ENCODE measurements around the gene GALNS.

Gene GALNS

DNA sequence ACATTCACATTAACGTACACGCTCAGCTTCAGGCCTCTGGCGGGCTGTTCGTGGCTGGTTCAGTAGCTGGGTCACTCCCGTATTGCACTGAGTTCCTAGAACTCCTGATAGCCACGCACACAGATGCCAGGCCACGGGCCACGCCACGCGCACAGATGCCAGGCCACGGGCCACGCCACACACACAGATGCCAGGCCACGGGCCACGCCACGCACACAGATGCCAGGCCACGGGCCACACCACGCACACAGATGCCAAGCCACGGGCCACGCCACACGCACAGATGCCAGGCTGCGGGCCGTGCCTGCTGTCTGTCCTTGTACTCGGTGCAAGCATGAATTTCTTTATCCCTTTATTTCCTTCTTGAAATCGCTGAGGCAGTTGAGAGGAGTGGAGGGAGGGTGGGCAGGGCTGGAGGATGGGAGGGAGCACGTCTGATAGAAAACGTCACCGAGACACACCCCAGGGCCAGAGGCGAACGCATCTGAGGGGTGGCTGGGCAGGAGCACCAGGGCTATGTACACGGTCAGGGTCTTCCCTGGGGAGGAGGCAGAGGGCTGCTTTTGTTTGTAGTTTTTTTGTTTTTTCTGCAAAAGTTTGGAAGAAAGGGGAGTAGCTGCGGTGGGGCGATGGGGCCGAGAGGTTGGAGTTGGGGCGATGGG lies 18.3 kb upstream of the GALNS start:
- no peak overlapping the region for H3K27ac ChIP-seq (ENCODE audit: insufficient read depth in 1 of 2, low read depth in 1 of 2, low read length in 2 of 2, poor library complexity in 1 of 2, severe bottlenecking in 2 of 2)
- H3K27me3 ChIP-seq (replicated peaks in 2 of 5; ENCODE audit: control insufficient read depth in 4 of 5, insufficient read depth in 5 of 5, low read length in 4 of 5): peaks cover 0 to 17% (median 0%) of the 10 kb centered on the region in 5 experiments
- H3K4me3 ChIP-seq (ENCODE audit: control insufficient read depth in 1 of 7, extremely low read depth in 1 of 7, insufficient read depth in 4 of 7, low read depth in 2 of 7, low read length in 6 of 7): no peak overlapping the region
- peak in 2 of 3 donors; percentile 42 to 48 for DNase-seq
- no peaks in the 10 kb centered on the region for H3K9me3 ChIP-seq (ENCODE audit: control extremely low read depth in 1 of 5, control insufficient read depth in 4 of 5, insufficient read depth in 2 of 5, low read depth in 1 of 5, low read length in 4 of 5)
- ChIA-PET POLR2A (no interaction called here), CTCF (interaction anchor here (0.9 to 2.1 kb wide), 2 partner anchors 9 to 18 kb away, joined by 3 to 5 read pairs; partner anchors contain the start of genes PABPN1L and TRAPPC2L)
- H3K36me3 ChIP-seq (ENCODE audit: control insufficient read depth in 4 of 4, insufficient read depth in 4 of 4, low read length in 3 of 4): peaks cover 3 to 63% (median 45%) of the 10 kb centered on the region in 4 experiments
- H3K4me1 ChIP-seq (ENCODE audit: control extremely low read depth in 1 of 4, control insufficient read depth in 4 of 4, insufficient read depth in 4 of 4, low read length in 3 of 4): peaks cover 0 to 15% (median 7%) of the 10 kb centered on the region in 4 experiments
- WGBS (ENCODE audit: insufficient coverage): 93% methylated on average over 24 of the region's 34 CpGs

DNA sequence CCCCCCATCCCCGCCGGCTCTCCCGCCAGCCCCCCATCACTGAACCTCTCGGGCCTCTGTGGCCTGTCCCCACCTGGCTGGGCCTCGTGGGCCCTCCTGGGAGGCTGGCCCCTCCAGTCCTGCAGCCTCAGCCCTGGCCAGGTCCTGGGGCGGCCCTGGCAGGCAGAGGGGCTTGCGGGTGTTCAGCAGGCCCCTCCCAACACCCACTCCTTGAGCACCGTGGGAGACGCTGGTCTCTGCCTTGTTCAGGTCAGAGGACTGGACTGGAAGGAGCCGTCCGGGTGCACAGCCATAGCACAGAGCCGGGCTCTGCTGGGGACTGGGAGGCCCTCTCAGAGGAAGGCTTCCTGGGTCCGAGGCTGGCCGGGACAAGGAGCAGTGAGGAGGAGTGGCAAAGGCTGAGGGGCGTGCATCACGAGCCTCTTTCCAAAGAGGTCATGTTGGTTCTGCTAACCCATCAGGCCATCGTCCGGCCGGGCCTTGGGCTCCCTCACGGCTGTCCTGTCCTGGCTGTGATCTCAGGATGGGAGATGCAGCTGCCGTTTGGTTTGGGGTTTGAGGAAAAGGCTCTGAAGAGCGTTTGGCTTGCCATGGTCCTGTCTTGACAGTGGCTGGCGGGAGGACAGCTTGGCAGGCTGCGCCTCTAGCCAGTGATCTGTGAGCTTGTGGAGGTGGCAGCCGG lies 16.0 kb upstream of the GALNS start:
- ChIA-PET POLR2A (interaction anchor here (0.6 kb wide), 1 partner anchor 117 kb away, joined by 5 read pairs; no protein-coding TSS in a partner anchor), CTCF (interaction anchor here (1.0 to 1.5 kb wide), 2 partner anchors 15 to 136 kb away, joined by 3 to 5 read pairs; no protein-coding TSS in a partner anchor)
- H3K27me3 ChIP-seq (replicated peaks in 2 of 5; ENCODE audit: control insufficient read depth in 4 of 5, insufficient read depth in 5 of 5, low read length in 4 of 5): peaks cover 0 to 17% (median 0%) of the 10 kb centered on the region in 5 experiments
- H3K4me3 ChIP-seq (ENCODE audit: control insufficient read depth in 1 of 7, extremely low read depth in 1 of 7, insufficient read depth in 4 of 7, low read depth in 2 of 7, low read length in 6 of 7): no peak overlapping the region
- no peak for DNase-seq
- H3K36me3 ChIP-seq (ENCODE audit: control insufficient read depth in 4 of 4, insufficient read depth in 4 of 4, low read length in 3 of 4): peaks cover 0 to 42% (median 27%) of the 10 kb centered on the region in 4 experiments
- WGBS (ENCODE audit: insufficient coverage): 74% methylated on average over 22 of the region's 25 CpGs
- H3K27ac ChIP-seq (ENCODE audit: insufficient read depth in 1 of 2, low read depth in 1 of 2, low read length in 2 of 2, poor library complexity in 1 of 2, severe bottlenecking in 2 of 2): no peak overlapping the region
- H3K4me1 ChIP-seq (ENCODE audit: control extremely low read depth in 1 of 4, control insufficient read depth in 4 of 4, insufficient read depth in 4 of 4, low read length in 3 of 4): peaks cover 0 to 15% (median 7%) of the 10 kb centered on the region in 4 experiments
- no peaks in the 10 kb centered on the region for H3K9me3 ChIP-seq (ENCODE audit: control extremely low read depth in 1 of 5, control insufficient read depth in 4 of 5, insufficient read depth in 2 of 5, low read depth in 1 of 5, low read length in 4 of 5)

DNA sequence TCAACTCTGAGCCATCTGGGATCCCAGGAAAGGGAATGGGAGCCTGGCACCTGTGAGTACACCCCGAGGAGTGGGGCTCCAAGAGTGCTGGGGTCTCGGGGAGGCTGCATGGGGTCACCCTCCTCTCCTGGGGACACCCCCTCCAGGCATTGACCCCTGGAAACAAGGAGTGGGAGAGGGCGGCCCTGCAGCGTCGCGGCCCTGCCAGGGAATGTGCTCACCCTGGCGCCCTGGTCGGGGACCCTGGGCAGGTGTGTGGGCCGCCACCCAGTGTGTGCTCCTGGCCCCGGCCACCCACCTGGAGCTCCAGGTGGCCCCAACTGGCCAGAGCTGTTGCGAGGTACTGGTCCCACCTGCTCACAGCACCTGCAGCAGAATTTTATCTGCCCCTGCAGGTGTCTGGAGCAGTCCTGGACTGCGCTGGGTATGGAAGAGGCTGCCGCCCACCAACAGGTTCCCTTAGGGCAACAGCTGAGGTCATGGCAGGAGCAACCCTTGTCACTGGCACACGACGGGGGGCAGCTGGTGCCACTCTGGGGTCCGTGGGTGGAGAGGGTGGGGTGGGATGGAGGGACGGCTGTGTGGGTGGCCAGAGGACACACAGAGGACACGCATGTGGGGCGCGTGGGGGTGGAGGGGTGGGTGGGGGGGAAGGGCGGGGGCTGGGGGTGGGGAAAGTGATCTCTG lies 15.1 kb upstream of the GALNS start:
- Histone ChIP-seq H3K9me3 (ENCODE audit: control extremely low read depth in 1 of 5, control insufficient read depth in 4 of 5, insufficient read depth in 2 of 5, low read depth in 1 of 5, low read length in 4 of 5) (no peaks in the 10 kb centered on the region), H3K36me3 (ENCODE audit: control insufficient read depth in 4 of 4, insufficient read depth in 4 of 4, low read length in 3 of 4) (peaks cover 0 to 33% (median 21%) of the 10 kb centered on the region in 4 experiments), H3K27ac (ENCODE audit: insufficient read depth in 1 of 2, low read depth in 1 of 2, low read length in 2 of 2, poor library complexity in 1 of 2, severe bottlenecking in 2 of 2) (no peak overlapping the region), H3K4me3 (ENCODE audit: control insufficient read depth in 1 of 7, extremely low read depth in 1 of 7, insufficient read depth in 4 of 7, low read depth in 2 of 7, low read length in 6 of 7) (no peak overlapping the region), H3K27me3 (replicated peaks in 2 of 5; ENCODE audit: control insufficient read depth in 4 of 5, insufficient read depth in 5 of 5, low read length in 4 of 5) (peaks cover 0 to 17% (median 0%) of the 10 kb centered on the region in 5 experiments), H3K4me1 (ENCODE audit: control extremely low read depth in 1 of 4, control insufficient read depth in 4 of 4, insufficient read depth in 4 of 4, low read length in 3 of 4) (peaks cover 0 to 15% (median 7%) of the 10 kb centered on the region in 4 experiments)
- no peak for DNase-seq
- ChIA-PET POLR2A (interaction anchor here (0.9 kb wide), 1 partner anchor 10 kb away, joined by 3 read pairs; no protein-coding TSS in a partner anchor), CTCF (interaction anchor here (0.9 kb wide), 1 partner anchor 8 kb away, joined by 4 read pairs; no protein-coding TSS in a partner anchor)
- WGBS (ENCODE audit: insufficient coverage): 83% methylated on average over 15 of the region's 21 CpGs

DNA sequence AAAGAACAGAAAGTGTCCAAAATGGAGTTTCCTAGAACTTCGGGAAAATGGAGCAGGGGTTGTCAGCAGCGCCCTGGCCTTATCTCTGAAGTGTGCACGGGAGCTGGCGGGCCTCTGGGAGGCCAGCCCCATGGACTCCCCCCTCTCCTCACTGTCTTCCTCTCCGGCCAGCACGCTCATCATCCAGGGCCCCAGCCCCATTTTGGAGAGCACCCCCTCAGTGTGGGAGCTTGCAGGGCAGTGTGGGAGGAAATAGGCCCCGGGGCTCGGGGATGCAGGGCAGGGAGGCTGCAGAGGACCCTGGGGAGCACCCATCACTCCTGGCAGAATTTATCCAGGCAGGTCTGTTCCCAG lies 14.6 kb upstream of the GALNS start:
- WGBS (ENCODE audit: insufficient coverage): 13% methylated on average over 4 of the region's 8 CpGs
- H3K9me3 ChIP-seq (ENCODE audit: control extremely low read depth in 1 of 5, control insufficient read depth in 4 of 5, insufficient read depth in 2 of 5, low read depth in 1 of 5, low read length in 4 of 5): no peaks in the 10 kb centered on the region
- DNase-seq: peak in 1 of 3 donors; percentile 30

DNA sequence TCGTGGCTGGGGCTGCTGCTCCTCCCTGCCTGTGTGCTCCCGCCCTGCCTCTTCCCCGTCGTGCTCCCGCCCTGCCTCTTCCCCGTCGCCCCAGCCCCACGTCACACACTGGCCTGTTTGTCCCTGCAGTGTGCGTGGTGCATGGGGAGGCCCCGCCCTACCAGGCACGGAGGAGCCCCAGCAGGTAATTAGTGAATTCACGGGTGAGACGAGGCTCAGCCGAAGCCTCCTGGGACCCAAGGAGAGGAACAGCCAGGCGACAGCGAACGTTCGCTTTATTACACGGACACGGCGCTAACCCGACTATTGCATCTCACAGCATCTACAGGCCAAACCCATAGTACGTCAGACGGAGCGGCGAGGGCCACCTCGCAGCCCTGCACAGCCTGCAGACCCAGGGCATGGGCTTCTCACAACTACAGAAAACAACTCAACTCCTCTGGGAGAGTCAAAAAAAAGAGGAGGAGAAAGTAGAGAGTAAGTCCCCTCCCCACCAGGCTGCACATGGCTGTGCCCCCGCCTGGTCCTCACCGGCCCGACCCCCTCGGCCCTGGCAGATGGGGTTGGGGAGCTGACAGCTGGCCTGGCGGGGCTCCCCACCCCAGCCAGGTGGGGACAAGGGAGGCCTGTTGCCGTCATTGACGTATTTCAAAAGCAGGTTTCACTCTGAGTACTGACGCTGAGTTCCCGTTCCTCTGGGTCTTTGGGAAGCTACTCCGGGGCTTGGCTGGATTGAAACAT lies 14.0 kb upstream of the GALNS start:
- CTCF ChIA-PET: interaction anchor here (0.9 kb wide), 1 partner anchor 9 kb away, joined by 4 read pairs; no protein-coding TSS in a partner anchor
- POLR2A ChIA-PET: interaction anchor here (0.7 to 0.9 kb wide), 2 partner anchors 9 to 97 kb away, joined by 3 to 5 read pairs; no protein-coding TSS in a partner anchor
- no peaks in the 10 kb centered on the region for H3K9me3 ChIP-seq (ENCODE audit: control extremely low read depth in 1 of 5, control insufficient read depth in 4 of 5, insufficient read depth in 2 of 5, low read depth in 1 of 5, low read length in 4 of 5)
- DNase-seq: peak in 2 of 3 donors; percentile 34 to 48
- peaks cover 0 to 17% (median 0%) of the 10 kb centered on the region in 5 experiments for H3K27me3 ChIP-seq (replicated peaks in 2 of 5; ENCODE audit: control insufficient read depth in 4 of 5, insufficient read depth in 5 of 5, low read length in 4 of 5)
- H3K27ac ChIP-seq (ENCODE audit: insufficient read depth in 1 of 2, low read depth in 1 of 2, low read length in 2 of 2, poor library complexity in 1 of 2, severe bottlenecking in 2 of 2): no peak overlapping the region
- H3K4me3 ChIP-seq (ENCODE audit: control insufficient read depth in 1 of 7, extremely low read depth in 1 of 7, insufficient read depth in 4 of 7, low read depth in 2 of 7, low read length in 6 of 7): peak overlapping the region in 2 of 7 experiments; percentile 19 to 55
- peaks cover 0 to 15% (median 7%) of the 10 kb centered on the region in 4 experiments for H3K4me1 ChIP-seq (ENCODE audit: control extremely low read depth in 1 of 4, control insufficient read depth in 4 of 4, insufficient read depth in 4 of 4, low read length in 3 of 4)
- WGBS (ENCODE audit: insufficient coverage): 28% methylated on average over 21 of the region's 37 CpGs
- peaks cover 0 to 22% (median 15%) of the 10 kb centered on the region in 4 experiments for H3K36me3 ChIP-seq (ENCODE audit: control insufficient read depth in 4 of 4, insufficient read depth in 4 of 4, low read length in 3 of 4)

More for the DNA sequence above, 14.6 kb upstream of the GALNS start:
- H3K4me3 ChIP-seq (ENCODE audit: control insufficient read depth in 1 of 7, extremely low read depth in 1 of 7, insufficient read depth in 4 of 7, low read depth in 2 of 7, low read length in 6 of 7): peak overlapping the region in 3 of 7 experiments; percentile 8 to 55 (median 19)
- H3K27me3 ChIP-seq (replicated peaks in 2 of 5; ENCODE audit: control insufficient read depth in 4 of 5, insufficient read depth in 5 of 5, low read length in 4 of 5): peaks cover 0 to 17% (median 0%) of the 10 kb centered on the region in 5 experiments
- POLR2A ChIA-PET: interaction anchor here (0.9 kb wide), 1 partner anchor 10 kb away, joined by 3 read pairs; no protein-coding TSS in a partner anchor
- CTCF ChIA-PET: interaction anchor here (0.9 kb wide), 1 partner anchor 9 kb away, joined by 4 read pairs; no protein-coding TSS in a partner anchor
- no peak overlapping the region for H3K27ac ChIP-seq (ENCODE audit: insufficient read depth in 1 of 2, low read depth in 1 of 2, low read length in 2 of 2, poor library complexity in 1 of 2, severe bottlenecking in 2 of 2)
- peaks cover 0 to 28% (median 17%) of the 10 kb centered on the region in 4 experiments for H3K36me3 ChIP-seq (ENCODE audit: control insufficient read depth in 4 of 4, insufficient read depth in 4 of 4, low read length in 3 of 4)
- peaks cover 0 to 15% (median 7%) of the 10 kb centered on the region in 4 experiments for H3K4me1 ChIP-seq (ENCODE audit: control extremely low read depth in 1 of 4, control insufficient read depth in 4 of 4, insufficient read depth in 4 of 4, low read length in 3 of 4)

DNA sequence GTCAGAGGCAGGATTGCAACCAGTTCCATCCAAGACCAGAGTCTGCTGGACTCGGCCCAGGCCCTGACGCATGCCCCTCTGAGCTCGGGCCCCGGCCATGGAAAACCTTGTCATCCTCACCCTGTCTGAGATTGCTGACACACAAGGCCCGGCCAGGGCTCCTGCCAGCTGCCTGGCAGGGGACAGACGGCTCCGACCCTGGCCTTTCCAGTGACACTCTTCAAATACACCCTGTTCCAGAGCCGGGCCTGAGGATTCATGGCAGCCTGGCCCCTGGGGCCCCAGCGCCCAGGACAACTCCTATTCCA lies 12.9 kb upstream of the GALNS start:
- Histone ChIP-seq H3K4me3 (ENCODE audit: control insufficient read depth in 1 of 7, extremely low read depth in 1 of 7, insufficient read depth in 4 of 7, low read depth in 2 of 7, low read length in 6 of 7) (no peak overlapping the region), H3K36me3 (ENCODE audit: control insufficient read depth in 4 of 4, insufficient read depth in 4 of 4, low read length in 3 of 4) (peaks cover 0 to 11% (median 6%) of the 10 kb centered on the region in 4 experiments), H3K4me1 (ENCODE audit: control extremely low read depth in 1 of 4, control insufficient read depth in 4 of 4, insufficient read depth in 4 of 4, low read length in 3 of 4) (peaks cover 0 to 15% (median 7%) of the 10 kb centered on the region in 4 experiments), H3K27me3 (replicated peaks in 2 of 5; ENCODE audit: control insufficient read depth in 4 of 5, insufficient read depth in 5 of 5, low read length in 4 of 5) (peaks cover 0 to 17% (median 0%) of the 10 kb centered on the region in 5 experiments), H3K27ac (ENCODE audit: insufficient read depth in 1 of 2, low read depth in 1 of 2, low read length in 2 of 2, poor library complexity in 1 of 2, severe bottlenecking in 2 of 2) (no peak overlapping the region), H3K9me3 (ENCODE audit: control extremely low read depth in 1 of 5, control insufficient read depth in 4 of 5, insufficient read depth in 2 of 5, low read depth in 1 of 5, low read length in 4 of 5) (no peaks in the 10 kb centered on the region)
- POLR2A ChIA-PET: no interaction called here
- WGBS (ENCODE audit: insufficient coverage): 94% methylated on average over 9 of the region's 9 CpGs
- CTCF ChIA-PET: interaction anchor here (2.1 kb wide), 1 partner anchor 11 kb away, joined by 6 read pairs; no protein-coding TSS in a partner anchor
- no peak for DNase-seq

Data from common myeloid progenitor, CD34-positive (primary cell).